HepG2 (cell line): ENCODE data around the gene OSBP. TPM values are rescaled to one million over a fixed set of nuclear protein-coding genes. Genes with fewer than 3 reads are reported as not detected.

Experiments used
- ATAC-seq: fragments of 200-7000 bp; cut with Tn5 transposase; 3 replicates; pipeline ENCODE4 v1.9.1; 2020; ENCODE audit warnings: mild to moderate bottlenecking, moderate library complexity
- BruUV-seq: library from RNA; stranded (reverse); fragments of 400-500 nt; replicated peaks from 2 replicates; lab custom pipeline; 2021; lab: Mats Ljungman, UMichigan
- CTCF ChIA-PET: fragments of 300-600 bp; formaldehyde crosslinking; extraction: SDS; loops from one replicate; lab custom pipeline; 2021; ENCODE audit warnings: low total read pairs, inconsistent platforms, low intra/inter-chr PET ratio; lab: Yijun Ruan, JAX
- POLR2A ChIA-PET: fragments of 350-600 bp; sonication (Branson Sonifier 250); formaldehyde crosslinking; loops from one replicate; lab custom pipeline; 2020; ENCODE audit warnings: antibody characterized with exemption, inconsistent platforms; lab: Yijun Ruan, JAX
- DNase-seq: peaks from one replicate; pipeline ENCODE4 v3.0.0-alpha.2; 2015; ENCODE audit warnings: low spot score
- FAIRE-seq: peaks from 3 replicates; lab custom pipeline; 2011; peaks lifted over from hg19 to GRCh38; lab: Jason Lieb, UNC
- H2AFZ ChIP-seq: one replicate; pipeline ENCODE4 v1.6.1; 2011; ENCODE audit warnings: low read length, inconsistent platforms
- H3K27ac ChIP-seq: fragments of 300-600 bp; 3 replicates; pipeline ENCODE4 v1.8.0; 2011; ENCODE audit warnings: mixed run types, mild to moderate bottlenecking, mixed read lengths, low read length, inconsistent platforms; ENCODE audit not compliant: insufficient read depth; ENCODE audit errors: extremely low read length
- H3K27me3 ChIP-seq, 2 experiments: fragments of 200-600 bp in 1 of 2; 2 replicates in 1 of 2; 3 replicates in 1 of 2; pipeline versions ENCODE4 v1.6.0 to v1.8.0; 2011; ENCODE audit warnings: low read length in 2 of 2, mild to moderate bottlenecking in 2 of 2, moderate library complexity in 2 of 2, inconsistent platforms in 1 of 2; ENCODE audit not compliant: insufficient read depth in 2 of 2, control insufficient read depth in 1 of 2
- H3K36me3 ChIP-seq, 2 experiments: fragments of 200-600 bp in 1 of 2; replicated peaks in 1 of 2; 2 replicates in 1 of 2; 3 replicates in 1 of 2; pipeline versions ENCODE4 v1.5.1 to v1.8.0; 2011; ENCODE audit warnings: low read length in 2 of 2, inconsistent platforms in 1 of 2; ENCODE audit not compliant: insufficient read depth in 2 of 2, control insufficient read depth in 1 of 2
- H3K4me1 ChIP-seq: 2 replicates; pipeline ENCODE4 v1.5.1; 2012; ENCODE audit warnings: low read length, inconsistent platforms; ENCODE audit not compliant: insufficient read depth
- H3K4me2 ChIP-seq: 2 replicates; pipeline ENCODE4 v1.6.0; 2011; ENCODE audit warnings: low read depth, low read length, inconsistent platforms
- H3K4me3 ChIP-seq, 3 experiments: fragments of 200-600 bp in 1 of 3; sonication (generic), shearing (Covaris generic) in 1 of 3; replicated peaks in 1 of 3; 2 replicates each; pipeline ENCODE4 v1.5.1; 2011 to 2016; ENCODE audit warnings: low read length in 3 of 3, inconsistent platforms in 2 of 3, low read depth in 2 of 3, mild to moderate bottlenecking in 2 of 3, control low read depth in 1 of 3, mixed read lengths in 1 of 3; ENCODE audit not compliant: insufficient read depth in 1 of 3
- H3K79me2 ChIP-seq: one replicate; pipeline ENCODE4 v1.6.1; 2011; ENCODE audit warnings: low read length, inconsistent platforms; ENCODE audit not compliant: insufficient read depth
- H3K9ac ChIP-seq: 2 replicates; pipeline ENCODE4 v1.6.0; 2011; ENCODE audit warnings: mild to moderate bottlenecking, low read depth, low read length, inconsistent platforms; ENCODE audit not compliant: insufficient read depth
- H3K9me3 ChIP-seq: 2 replicates; pipeline ENCODE4 v1.5.1; 2012; ENCODE audit warnings: mild to moderate bottlenecking, low read length
- H4K20me1 ChIP-seq: 2 replicates; pipeline ENCODE4 v1.6.0; 2011; ENCODE audit warnings: inconsistent platforms, mild to moderate bottlenecking, low read length, moderate library complexity; ENCODE audit not compliant: insufficient read depth
- AKNA ChIP-seq: sonication (generic); formaldehyde crosslinking; IDR thresholded peaks from 2 replicates; pipeline ENCODE4 v1.4.0; 2020; ENCODE audit warnings: missing genetic modification reagents, borderline replicate concordance
- GLMP ChIP-seq: sonication (generic); formaldehyde crosslinking; IDR thresholded peaks from 2 replicates; pipeline ENCODE4 v1.9.0; 2021; ENCODE audit warnings: missing genetic modification reagents, mild to moderate bottlenecking, borderline replicate concordance
- KDM2A ChIP-seq: sonication (generic); formaldehyde crosslinking; IDR thresholded peaks from 2 replicates; pipeline ENCODE4 v1.4.0; 2020; ENCODE audit warnings: low read depth, missing genetic modification reagents, borderline replicate concordance
- MAF1 ChIP-seq: sonication (generic); formaldehyde crosslinking; IDR thresholded peaks from 2 replicates; pipeline ENCODE4 v1.5.0; 2020; ENCODE audit warnings: missing genetic modification reagents, borderline replicate concordance
- PHB2 ChIP-seq: fragments of 450-650 bp; IDR thresholded peaks from 2 replicates; pipeline ENCODE4 v1.6.1; 2018; ENCODE audit not compliant: partially characterized antibody
- POLR2A ChIP-seq, 2 experiments: IDR thresholded peaks; 2 replicates each; pipeline ENCODE4 v1.6.1; 2011; ENCODE audit warnings: low read depth in 2 of 2, low read length in 2 of 2, mild to moderate bottlenecking in 1 of 2, moderate library complexity in 1 of 2; ENCODE audit not compliant: insufficient read depth in 1 of 2
- RERE ChIP-seq: IDR thresholded peaks from 2 replicates; pipeline ENCODE4 v1.6.1; 2016; ENCODE audit warnings: low read depth, missing genetic modification reagents, missing compliant biosample characterization
- TEF ChIP-seq: sonication (generic); formaldehyde crosslinking; IDR thresholded peaks from 2 replicates; pipeline ENCODE4 v1.5.0; 2020; ENCODE audit warnings: missing genetic modification reagents
- ZNF256 ChIP-seq: sonication (generic); formaldehyde crosslinking; conservative IDR thresholded peaks from 2 replicates; pipeline ENCODE4 v1.4.0; 2020; ENCODE audit warnings: missing genetic modification reagents
- ZNF333 ChIP-seq: sonication (generic); formaldehyde crosslinking; IDR thresholded peaks from 2 replicates; pipeline ENCODE4 v1.4.0; 2020; ENCODE audit warnings: mild to moderate bottlenecking, missing genetic modification reagents, borderline replicate concordance
- ZNF337 ChIP-seq: sonication (generic); formaldehyde crosslinking; IDR thresholded peaks from 2 replicates; pipeline ENCODE4 v1.5.1; 2020; ENCODE audit warnings: missing genetic modification reagents, low read depth, mild to moderate bottlenecking, borderline replicate concordance
- ZNF350 ChIP-seq: sonication (generic); formaldehyde crosslinking; IDR thresholded peaks from 2 replicates; pipeline ENCODE4 v1.4.0; 2020; ENCODE audit warnings: mild to moderate bottlenecking, low read depth, missing genetic modification reagents, borderline replicate concordance
- ZNF878 ChIP-seq: sonication (generic); formaldehyde crosslinking; IDR thresholded peaks from 2 replicates; pipeline ENCODE4 v1.8.1; 2023; ENCODE audit warnings: mild to moderate bottlenecking, missing genetic modification reagents, moderate library complexity
- WGBS: methylation state at CpG from one replicate; pipeline ENCODE4 v1.1.6; 2017; ENCODE audit warnings: low lambda C conversion rate; 5-methylcytosine and 5-hydroxymethylcytosine counted together
- in situ Hi-C: cut with HindIII; loops from 2 replicates; pipeline ENCODE4 v1.10.0; 2017; ENCODE audit warnings: low pct_unique_long_range_greater_than_20kb; ENCODE audit not compliant: extremely low pct_ligation_motif_present
- intact Hi-C: fragments of 100-400 bp; cut with micrococcal nuclease; formaldehyde crosslinking; loops from one replicate; pipeline ENCODE4 v1.10.0; 2022; ENCODE audit not compliant: unreplicated experiment
- polyA plus RNA-seq, 8 experiments: library from polyadenylated mRNA; depleted of rRNA in 3 of 8; stranded (reverse) in 7 of 8; unstranded in 1 of 8; fragments of >200 nt; fragmentation: Illumina TruSeq in 4 of 8; extraction: Trizol in 4 of 8; gene quantifications; 2 replicates each; pipeline versions ENCODE4 v1.2.1 to v1.2.3, GENCODE V29; 2011 to 2016; ENCODE audit warnings: low read depth in 4 of 8, missing spikeins in 1 of 8, mixed read lengths in 1 of 8; ENCODE audit not compliant: insufficient read depth in 1 of 8
- total RNA-seq, 5 experiments: library from RNA; depleted of rRNA; stranded (reverse); fragments of >200 nt; fragmentation: Illumina TruSeq; extraction: Trizol; gene quantifications; 2 replicates each; pipeline ENCODE4 v1.2.3, GENCODE V29; 2016; ENCODE audit warnings: low read depth in 1 of 5

OSBP gene
- total and polyA plus RNA-seq, 2 of the 13 experiments (the other 11 are each of a cell fraction or from before 2014, with no cell fraction given) = 12.1 to 13.5 TPM

- ChIA-PET POLR2A (no interaction called here), CTCF (no interaction called here)
- Histone ChIP-seq H3K27me3 (no peaks in the 10 kb centered on the region), H3K79me2 (no peaks in the 10 kb centered on the region), H2AFZ (no peak overlapping the region), H3K9ac (no peak overlapping the region), H3K4me2 (no peak overlapping the region), H4K20me1 (no peaks in the 10 kb centered on the region), H3K4me1 (no peaks in the 10 kb centered on the region), H3K9me3 (no peaks in the 10 kb centered on the region), H3K27ac (no peak overlapping the region), H3K4me3 (no peak overlapping the region), H3K36me3 (peaks cover 26 to 82% of the 10 kb centered on the region in 2 experiments)
- ATAC-seq (no peak), FAIRE-seq (no peak), DNase-seq (no peak)
- 96% methylated on average over 4 of the region's 4 CpGs for WGBS
- in situ Hi-C loops = no loop called here
- intact Hi-C loops = no loop called here
- BruUV-seq = no TSS peak
- TF ChIP-seq ZNF333 (CRISPR knock-in tag) (no peak), TEF (CRISPR knock-in tag) (no peak), POLR2A (IDR thresholded peaks at IDR 0.05; ENCODE audit: insufficient read depth in 1 of 2, low read depth in 2 of 2, low read length in 2 of 2) (no peak), MAF1 (CRISPR knock-in tag) (no peak), ZNF337 (CRISPR knock-in tag) (no peak), KDM2A (CRISPR knock-in tag) (no peak), GLMP (CRISPR knock-in tag) (no peak), ZNF256 (CRISPR knock-in tag) (no peak), PHB2 (no peak), RERE (CRISPR knock-in tag) (no peak), AKNA (no peak), ZNF878 (no peak), ZNF350 (CRISPR knock-in tag) (no peak)
These were observed 39.3 kb upstream of the OSBP start for GRCh38 chr11:59654893-59655292.
